ENCODE results near the gene NUP50.

NUP50 gene

GRCh38 chr22:45196308-45196707 is 32.6 kb downstream of the NUP50 start:
- H3K9me3 Mint-ChIP-seq (ENCODE audit: low read depth) = no peaks in the 10 kb centered on the region
- peaks cover 2% of the 10 kb centered on the region for H3K36me3 Mint-ChIP-seq
- no peaks in the 10 kb centered on the region for H3K27me3 Mint-ChIP-seq
- no peak overlapping the region for H3K4me3 Mint-ChIP-seq
- no peak overlapping the region for H3K27ac Mint-ChIP-seq
- no peaks in the 10 kb centered on the region for H3K4me1 Mint-ChIP-seq (ENCODE audit: low read depth)

DNA sequence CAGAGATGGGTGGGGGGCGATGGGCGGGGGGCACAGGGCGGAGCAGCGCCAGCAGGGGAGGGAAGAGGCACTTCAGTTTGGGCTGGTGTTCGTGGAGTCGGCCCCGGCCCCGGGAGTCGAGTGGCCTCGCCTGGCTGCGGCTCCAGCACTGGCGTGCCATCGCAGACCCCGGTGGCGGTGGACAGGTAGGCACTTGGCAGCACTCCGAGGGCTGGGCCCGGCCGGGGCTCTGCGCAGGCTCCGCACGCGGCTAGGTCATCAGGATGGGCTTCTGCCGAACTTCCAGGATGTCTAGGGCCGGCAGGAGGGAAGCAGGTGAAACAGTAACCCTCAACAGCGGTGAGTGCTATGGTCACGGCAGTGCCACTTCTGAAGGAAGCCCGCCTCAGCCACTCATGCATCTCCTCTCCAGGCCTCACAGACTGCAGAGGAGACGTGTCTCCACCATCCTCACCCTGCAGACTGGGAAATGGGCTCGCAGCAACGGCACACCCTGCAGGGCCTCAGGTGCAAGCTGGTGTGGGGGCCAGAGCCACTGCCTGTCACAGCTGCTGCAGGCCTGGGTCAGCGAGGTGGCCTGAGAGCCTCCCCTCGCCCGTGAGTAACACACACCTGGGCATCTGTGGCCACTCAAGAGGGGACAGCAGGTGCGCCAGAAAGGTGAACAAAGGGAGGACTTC is 33.3 kb downstream of the NUP50 start:
- Mint-ChIP-seq H3K27ac (no peak overlapping the region), H3K9me3 (ENCODE audit: low read depth) (no peaks in the 10 kb centered on the region), H3K4me1 (ENCODE audit: low read depth) (no peaks in the 10 kb centered on the region), H3K4me3 (no peak overlapping the region), H3K27me3 (no peaks in the 10 kb centered on the region), H3K36me3 (peaks cover 2% of the 10 kb centered on the region)

GRCh38 chr22:45197606-45198462 is 34.1 kb downstream of the NUP50 start:
- Mint-ChIP-seq H3K4me1 (ENCODE audit: low read depth) (no peaks in the 10 kb centered on the region), H3K27me3 (no peaks in the 10 kb centered on the region), H3K9me3 (ENCODE audit: low read depth) (no peaks in the 10 kb centered on the region), H3K36me3 (peaks cover 2% of the 10 kb centered on the region), H3K4me3 (no peak overlapping the region), H3K27ac (no peak overlapping the region)

DNA sequence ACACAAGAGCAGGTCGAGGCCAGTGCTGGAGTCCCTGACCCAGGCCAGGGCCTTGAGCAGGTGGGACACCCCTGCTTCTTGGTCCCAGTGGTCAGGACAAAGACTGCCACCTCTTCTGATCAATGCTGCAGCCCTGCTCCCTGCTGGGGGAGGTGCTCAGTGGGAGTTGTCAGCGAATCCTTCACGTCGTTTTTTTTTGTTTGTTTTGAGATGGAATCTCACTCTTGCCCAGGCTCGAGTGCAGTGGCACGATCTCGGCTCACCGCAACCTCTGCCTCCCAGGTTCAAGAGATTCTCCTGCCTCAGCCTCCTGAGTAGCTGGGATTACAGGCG is 34.7 kb downstream of the NUP50 start:
- Mint-ChIP-seq H3K36me3 (peaks cover 2% of the 10 kb centered on the region), H3K27me3 (no peaks in the 10 kb centered on the region), H3K4me3 (no peak overlapping the region), H3K9me3 (ENCODE audit: low read depth) (no peaks in the 10 kb centered on the region), H3K27ac (no peak overlapping the region), H3K4me1 (ENCODE audit: low read depth) (no peaks in the 10 kb centered on the region)

GRCh38 chr22:45199723-45200122 is 36.0 kb downstream of the NUP50 start:
- Mint-ChIP-seq H3K4me3 (no peak overlapping the region), H3K4me1 (ENCODE audit: low read depth) (no peaks in the 10 kb centered on the region), H3K27me3 (no peaks in the 10 kb centered on the region), H3K36me3 (peaks cover 2% of the 10 kb centered on the region), H3K9me3 (ENCODE audit: low read depth) (no peaks in the 10 kb centered on the region), H3K27ac (no peak overlapping the region)

- Mint-ChIP-seq H3K27me3 (no peaks in the 10 kb centered on the region), H3K4me3 (no peak overlapping the region), H3K4me1 (ENCODE audit: low read depth) (no peaks in the 10 kb centered on the region), H3K9me3 (ENCODE audit: low read depth) (no peaks in the 10 kb centered on the region), H3K36me3 (peaks cover 2% of the 10 kb centered on the region), H3K27ac (no peak overlapping the region)
Measured at GRCh38 chr22:45200230-45200629, 36.5 kb downstream of the NUP50 start.

GRCh38 chr22:45200860-45201511 is 37.3 kb downstream of the NUP50 start:
- H3K4me1 Mint-ChIP-seq (ENCODE audit: low read depth) = no peaks in the 10 kb centered on the region
- H3K4me3 Mint-ChIP-seq = no peak overlapping the region
- peaks cover 5% of the 10 kb centered on the region for H3K36me3 Mint-ChIP-seq
- H3K9me3 Mint-ChIP-seq (ENCODE audit: low read depth) = no peaks in the 10 kb centered on the region
- no peaks in the 10 kb centered on the region for H3K27me3 Mint-ChIP-seq
- no peak overlapping the region for H3K27ac Mint-ChIP-seq

GRCh38 chr22:45201678-45202332 is 38.1 kb downstream of the NUP50 start:
- no peaks in the 10 kb centered on the region for H3K9me3 Mint-ChIP-seq (ENCODE audit: low read depth)
- H3K4me3 Mint-ChIP-seq = no peak overlapping the region
- no peak overlapping the region for H3K27ac Mint-ChIP-seq
- H3K36me3 Mint-ChIP-seq = peaks cover 5% of the 10 kb centered on the region
- H3K4me1 Mint-ChIP-seq (ENCODE audit: low read depth) = no peaks in the 10 kb centered on the region
- H3K27me3 Mint-ChIP-seq = no peaks in the 10 kb centered on the region

DNA sequence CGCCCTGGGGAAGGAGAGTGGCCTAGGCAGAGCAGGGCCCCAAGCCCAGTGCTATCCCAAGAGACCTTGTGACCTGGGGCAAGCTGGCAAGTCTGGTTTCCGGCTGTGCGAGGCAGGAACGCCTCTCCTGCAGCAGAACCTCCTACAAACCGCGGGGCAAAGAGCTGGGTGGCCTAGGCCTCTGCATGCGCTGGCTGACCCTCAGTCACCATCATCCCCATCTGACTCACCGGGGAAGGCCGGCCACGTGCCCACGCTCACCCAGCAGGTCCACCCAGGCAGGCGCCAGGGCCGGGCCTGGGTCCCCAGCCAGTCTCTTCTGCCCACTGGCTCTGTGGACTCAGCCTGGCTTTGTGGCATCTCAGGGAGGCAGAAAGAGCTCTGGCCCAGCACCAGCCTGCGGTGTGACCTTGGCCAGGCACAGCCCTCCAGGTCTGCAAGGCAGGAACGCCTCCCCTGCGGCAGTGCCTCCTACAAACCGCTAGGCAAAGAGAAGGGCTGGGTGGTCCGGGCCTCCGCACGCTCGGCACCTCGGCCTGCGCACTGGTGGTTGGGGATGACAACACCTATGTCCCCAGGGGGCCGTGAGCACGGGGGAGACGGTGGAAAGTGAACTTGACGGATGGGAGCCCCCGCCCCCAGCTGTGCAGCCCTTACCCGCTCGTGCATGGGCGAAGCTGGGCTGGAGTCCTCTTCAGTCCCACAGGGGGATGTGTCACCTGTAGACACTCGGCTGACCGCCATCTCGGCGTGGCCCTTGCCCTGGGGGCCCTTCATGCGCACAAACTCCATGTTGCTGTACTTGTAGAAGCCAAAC is 38.8 kb downstream of the NUP50 start:
- no peak overlapping the region for H3K27ac Mint-ChIP-seq
- no peaks in the 10 kb centered on the region for H3K9me3 Mint-ChIP-seq (ENCODE audit: low read depth)
- H3K4me1 Mint-ChIP-seq (ENCODE audit: low read depth) = no peaks in the 10 kb centered on the region

GRCh38 chr22:45203150-45203951 is 39.6 kb downstream of the NUP50 start:
- Mint-ChIP-seq H3K27ac (no peak overlapping the region), H3K4me3 (no peak overlapping the region), H3K27me3 (no peaks in the 10 kb centered on the region), H3K9me3 (ENCODE audit: low read depth) (no peaks in the 10 kb centered on the region), H3K36me3 (peaks cover 5% of the 10 kb centered on the region), H3K4me1 (ENCODE audit: low read depth) (no peaks in the 10 kb centered on the region)

More for the DNA sequence above, 38.8 kb downstream of the NUP50 start:
- Mint-ChIP-seq H3K4me3 (no peak overlapping the region), H3K27me3 (no peaks in the 10 kb centered on the region), H3K36me3 (peaks cover 5% of the 10 kb centered on the region)

GRCh38 chr22:45204241-45204640 is 40.5 kb downstream of the NUP50 start:
- Mint-ChIP-seq H3K9me3 (ENCODE audit: low read depth) (no peaks in the 10 kb centered on the region), H3K4me3 (no peak overlapping the region), H3K27me3 (no peaks in the 10 kb centered on the region), H3K27ac (no peak overlapping the region), H3K36me3 (peaks cover 5% of the 10 kb centered on the region), H3K4me1 (ENCODE audit: low read depth) (no peaks in the 10 kb centered on the region)

GRCh38 chr22:45204819-45205218 is 41.1 kb downstream of the NUP50 start:
- Mint-ChIP-seq H3K4me3 (no peak overlapping the region), H3K4me1 (ENCODE audit: low read depth) (no peaks in the 10 kb centered on the region), H3K9me3 (ENCODE audit: low read depth) (no peaks in the 10 kb centered on the region), H3K36me3 (peaks cover 5% of the 10 kb centered on the region), H3K27ac (no peak overlapping the region), H3K27me3 (no peaks in the 10 kb centered on the region)

DNA sequence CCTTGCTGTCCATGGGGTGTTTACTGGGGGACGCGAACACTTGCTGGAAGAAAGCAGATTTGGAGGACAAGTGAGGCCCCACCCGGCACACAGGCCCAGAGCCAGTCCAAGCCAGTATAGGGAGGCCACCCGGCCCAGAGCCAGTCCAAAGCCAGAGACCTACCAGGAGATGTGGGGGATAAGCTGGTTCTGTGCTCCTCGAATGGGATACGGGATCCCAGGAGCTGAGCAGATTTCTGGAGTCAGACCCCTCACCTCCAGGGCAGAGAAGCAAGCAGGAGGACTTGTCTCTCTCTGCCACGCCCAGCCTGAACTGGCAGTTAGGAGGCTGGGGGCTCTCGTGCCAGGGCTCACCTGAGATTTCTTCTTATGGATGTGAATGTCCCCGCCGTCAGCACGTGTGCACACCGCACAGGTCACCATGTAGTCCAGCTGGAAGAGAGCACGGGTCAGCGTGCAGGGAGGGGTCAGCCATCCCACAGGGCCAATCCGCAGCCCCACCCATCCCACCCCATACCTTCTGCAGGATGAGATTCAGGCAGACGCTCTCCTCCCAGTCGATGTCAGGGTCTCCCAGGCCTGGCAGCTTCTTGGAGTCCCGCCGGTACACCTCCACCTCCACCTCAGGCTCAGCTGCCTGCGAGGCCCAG is 41.7 kb downstream of the NUP50 start:
- no peak overlapping the region for H3K4me3 Mint-ChIP-seq
- no peaks in the 10 kb centered on the region for H3K9me3 Mint-ChIP-seq (ENCODE audit: low read depth)
- no peaks in the 10 kb centered on the region for H3K4me1 Mint-ChIP-seq (ENCODE audit: low read depth)
- no peak overlapping the region for H3K27ac Mint-ChIP-seq
- H3K27me3 Mint-ChIP-seq = no peaks in the 10 kb centered on the region
- H3K36me3 Mint-ChIP-seq = peaks cover 4% of the 10 kb centered on the region

Measured in activated naive CD8-positive, alpha-beta T cell (primary cell).